GM18873 (cell line): ENCODE measurements around the gene RPL3.

Experiments used
- ATAC-seq: cut with Tn5 transposase; IDR thresholded peaks from one replicate; pipeline ENCODE4 v1.9.1; 2021; ENCODE audit warnings: mild to moderate bottlenecking, moderate library complexity, moderate number of reproducible peaks; ENCODE audit not compliant: unreplicated experiment, low FRiP score

The RPL3 gene

DNA sequence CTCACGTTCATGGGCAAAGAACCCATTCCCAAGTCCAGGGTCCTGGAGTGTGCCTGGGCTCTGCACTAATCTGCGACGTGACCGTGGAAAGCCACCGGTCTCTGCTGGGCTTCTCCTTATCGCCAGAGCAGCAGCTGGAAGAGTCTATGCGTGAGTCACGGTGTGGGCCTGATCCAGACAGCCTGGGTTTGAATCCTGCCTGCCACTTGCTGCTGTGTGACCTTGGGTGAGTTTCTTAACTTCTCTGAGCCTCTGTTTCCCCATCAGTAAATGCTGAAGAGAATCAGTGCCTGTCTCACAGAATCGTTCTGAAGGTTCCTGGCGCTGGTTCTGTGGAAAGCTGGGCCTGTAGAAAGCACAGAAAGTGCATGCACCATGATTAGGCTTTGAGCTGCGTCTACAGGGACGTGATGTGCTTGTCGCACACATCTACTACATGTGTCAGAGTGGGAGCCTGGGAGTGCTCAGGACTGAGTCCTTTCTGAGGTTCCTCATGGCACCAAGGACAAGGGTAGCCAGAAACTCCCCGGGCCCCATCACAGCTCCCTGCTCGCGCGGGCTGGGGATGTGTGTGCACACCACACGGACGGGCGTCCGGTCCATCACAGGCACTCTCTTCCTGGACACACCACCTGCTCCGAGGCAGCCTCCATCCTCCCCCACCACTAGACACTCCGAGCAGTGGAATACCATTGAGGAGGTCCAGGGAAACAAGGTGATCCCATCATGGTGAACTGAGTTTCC lies 54.1 kb downstream of the RPL3 start:
- ATAC-seq: no peak

- no peak for ATAC-seq
These were observed 54.9 kb downstream of the RPL3 start for GRCh38 chr22:39264349-39265038.

DNA sequence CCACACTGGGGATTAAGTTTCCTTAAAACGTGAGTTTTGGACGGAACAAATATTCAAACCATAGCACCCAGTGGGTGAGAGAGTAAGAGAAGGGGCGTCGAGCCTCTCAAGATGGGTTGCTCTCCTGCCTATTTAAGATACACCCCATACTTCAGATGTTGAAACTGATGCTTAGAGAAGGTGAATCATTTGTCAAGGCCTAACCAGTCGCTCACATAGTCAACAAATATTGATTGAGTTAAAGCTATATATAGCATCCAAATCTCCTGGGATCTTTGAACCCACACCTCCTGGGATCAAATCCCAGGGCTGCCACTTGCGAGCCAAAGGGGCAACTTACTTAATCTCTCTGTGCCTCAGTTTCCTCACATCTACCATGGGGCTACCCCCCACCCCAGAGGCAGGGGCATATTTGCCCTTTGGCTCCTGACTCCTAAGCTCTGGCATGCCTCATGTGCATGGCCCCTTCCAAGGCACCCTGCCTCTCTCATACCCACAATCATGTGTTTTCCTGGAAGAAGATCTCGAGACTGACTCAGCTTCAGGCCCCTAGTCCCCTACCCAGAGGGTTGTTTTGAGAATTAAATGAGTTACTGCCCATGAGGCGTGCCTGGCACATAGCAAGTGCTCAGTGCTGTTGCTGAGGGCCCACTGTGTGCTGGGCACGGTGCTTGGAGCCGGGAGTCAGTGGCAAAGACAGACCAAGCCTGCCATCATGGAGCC lies 55.6 kb downstream of the RPL3 start:
- no peak for ATAC-seq
